GM23248 (cell line): Measurements from ENCODE around the gene IL24. TPM values are rescaled to one million over a fixed set of nuclear protein-coding genes. Genes with fewer than 3 reads are reported as not detected.

Experiments used
- DNase-seq: peaks from one replicate; pipeline ENCODE4 v3.0.0-alpha.2; 2015
- H2AFZ ChIP-seq: fragments of 200-600 bp; sonication (generic); 2 replicates; pipeline ENCODE4 v1.6.1; 2016; ENCODE audit warnings: antibody characterized with exemption
- H3F3A ChIP-seq: fragments of 200-600 bp; sonication (generic); 2 replicates; pipeline ENCODE4 v1.6.1; 2016; ENCODE audit warnings: mild to moderate bottlenecking, antibody characterized with exemption, mixed run types; ENCODE audit not compliant: insufficient read depth
- H3K27ac ChIP-seq: fragments of 200-600 bp; sonication (generic); 2 replicates; pipeline ENCODE4 v1.5.1; 2016; ENCODE audit warnings: mild to moderate bottlenecking
- H3K27me3 ChIP-seq: fragments of 200-600 bp; sonication (generic); replicated peaks from 2 replicates; pipeline ENCODE4 v1.6.1; 2016; ENCODE audit warnings: mild to moderate bottlenecking; ENCODE audit not compliant: insufficient read depth
- H3K36me3 ChIP-seq: fragments of 200-600 bp; sonication (generic); 2 replicates; pipeline ENCODE4 v1.6.1; 2016; ENCODE audit warnings: low read depth, mild to moderate bottlenecking
- H3K4me1 ChIP-seq: fragments of 200-600 bp; sonication (generic); 2 replicates; pipeline ENCODE4 v1.6.1; 2016; ENCODE audit warnings: mild to moderate bottlenecking; ENCODE audit not compliant: insufficient read depth
- H3K4me2 ChIP-seq: fragments of 200-600 bp; sonication (generic); one replicate; pipeline ENCODE4 v1.6.1; 2016; ENCODE audit warnings: mild to moderate bottlenecking; ENCODE audit not compliant: unreplicated experiment
- H3K4me3 ChIP-seq: fragments of 200-600 bp; sonication (generic); 2 replicates; pipeline ENCODE4 v1.5.1; 2016; ENCODE audit warnings: mild to moderate bottlenecking
- H3K79me2 ChIP-seq: fragments of 200-600 bp; sonication (generic); 2 replicates; pipeline ENCODE4 v1.6.1; 2016; ENCODE audit warnings: mild to moderate bottlenecking; ENCODE audit not compliant: insufficient read depth
- H3K9ac ChIP-seq: fragments of 200-600 bp; sonication (generic); 2 replicates; pipeline ENCODE4 v1.6.1; 2016; ENCODE audit warnings: mild to moderate bottlenecking
- H3K9me2 ChIP-seq: fragments of 200-600 bp; sonication (generic); 2 replicates; pipeline ENCODE4 v1.6.1; 2016; ENCODE audit warnings: mixed run types, mild to moderate bottlenecking, moderate library complexity; ENCODE audit not compliant: insufficient read depth
- H3K9me3 ChIP-seq: fragments of 200-600 bp; sonication (generic); one replicate; pipeline ENCODE4 v1.6.1; 2017; ENCODE audit warnings: low read depth
- H4K20me1 ChIP-seq: fragments of 200-600 bp; sonication (generic); 2 replicates; pipeline ENCODE4 v1.6.0; 2016; ENCODE audit not compliant: insufficient read depth
- EZH2 ChIP-seq: fragments of 200-600 bp; sonication (generic); IDR thresholded peaks from 2 replicates; pipeline ENCODE4 v1.6.1; 2018; ENCODE audit warnings: antibody characterized with exemption, mild to moderate bottlenecking; ENCODE audit not compliant: insufficient read depth, poor library complexity, severe bottlenecking
- EZH2phosphoT487 ChIP-seq: fragments of 200-600 bp; sonication (generic); IDR thresholded peaks from 2 replicates; pipeline ENCODE4 v1.6.1; 2018; ENCODE audit warnings: antibody characterized with exemption, moderate library complexity, mild to moderate bottlenecking, low read depth; ENCODE audit not compliant: insufficient read depth
- WGBS, 2 experiments: methylation state at CpG; one replicate each; pipeline ENCODE4 v1.1.6; 2015 to 2017; ENCODE audit warnings: low lambda C conversion rate in 2 of 2, low coverage in 1 of 2; ENCODE audit errors: missing lambda C conversion rate in 2 of 2; 5-methylcytosine and 5-hydroxymethylcytosine counted together
- in situ Hi-C: fragments of 300-500 bp; cut with MboI; formaldehyde crosslinking; loops from 2 replicates; pipeline ENCODE4 v1.15.0; 2020
- polyA plus RNA-seq: library from polyadenylated mRNA; unstranded; fragments of >200 nt; fragmentation: Nextera tagmentation; extraction: Ambion mirVana; gene quantifications from 2 replicates; pipeline ENCODE4 v1.2.1, GENCODE V29; 2016
- total RNA-seq: library from RNA; depleted of rRNA; stranded (reverse); fragments of >200 nt; shearing (Covaris generic); gene quantifications from 2 replicates; pipeline ENCODE4 v1.2.3, GENCODE V29; 2014

Gene IL24
- total and polyA plus RNA-seq, 2 experiments from 2014 or later: 0.49 to 2.4 TPM

DNA sequence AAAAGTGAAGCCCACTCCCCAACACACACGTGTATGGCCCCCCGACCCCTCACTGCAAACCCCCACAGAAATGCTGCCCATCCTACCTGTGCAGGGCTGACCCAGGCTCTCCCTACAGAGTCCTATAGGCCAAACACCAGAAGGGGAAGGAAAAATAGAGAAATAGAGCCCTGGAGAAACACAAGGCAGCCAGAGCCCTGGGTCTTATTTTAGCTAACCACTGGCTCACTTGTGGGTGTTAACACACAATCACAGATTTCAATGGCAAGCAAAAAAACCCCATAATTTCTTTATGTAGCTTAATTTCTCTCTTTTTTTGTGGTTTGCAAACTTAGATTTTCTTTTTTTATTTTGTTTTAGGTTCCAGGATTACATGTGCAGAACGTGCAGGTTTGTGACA is 50.0 kb downstream of the IL24 start:
- no peaks in the 10 kb centered on the region for H3K36me3 ChIP-seq
- peaks cover 33% of the 10 kb centered on the region for H3K27me3 ChIP-seq
- DNase-seq: no peak
- H3K9me2 ChIP-seq: no peaks in the 10 kb centered on the region
- no peaks in the 10 kb centered on the region for H4K20me1 ChIP-seq
- H3K79me2 ChIP-seq: no peaks in the 10 kb centered on the region
- H3K27ac ChIP-seq: no peak overlapping the region
- no peak overlapping the region for H3K9ac ChIP-seq
- no peak for TF ChIP-seq EZH2phosphoT487
- TF ChIP-seq EZH2: no peak
- no peak overlapping the region for H2AFZ ChIP-seq
- no peaks in the 10 kb centered on the region for H3K4me1 ChIP-seq
- no peaks in the 10 kb centered on the region for H3F3A ChIP-seq
- WGBS, 2 experiments: 8 to 11% methylated on average over 3 of the region's 3 CpGs
- H3K4me3 ChIP-seq: no peak overlapping the region
- no peak overlapping the region for H3K4me2 ChIP-seq
- in situ Hi-C loops: no loop called here
- H3K9me3 ChIP-seq: no peaks in the 10 kb centered on the region

GRCh38 chr1:206949208-206949607 is 52.0 kb downstream of the IL24 start:
- H3K4me1 ChIP-seq: no peaks in the 10 kb centered on the region
- WGBS, 2 experiments: 27 to 38% methylated on average over 4 of the region's 4 CpGs
- H3K4me3 ChIP-seq: no peak overlapping the region
- no peaks in the 10 kb centered on the region for H3K9me2 ChIP-seq
- no peaks in the 10 kb centered on the region for H3F3A ChIP-seq
- H4K20me1 ChIP-seq: no peaks in the 10 kb centered on the region
- no peaks in the 10 kb centered on the region for H3K79me2 ChIP-seq
- H3K27ac ChIP-seq: no peak overlapping the region
- peaks cover 17% of the 10 kb centered on the region for H3K27me3 ChIP-seq
- no peaks in the 10 kb centered on the region for H3K36me3 ChIP-seq
- H3K9ac ChIP-seq: no peak overlapping the region
- no peak for DNase-seq
- no peak overlapping the region for H3K4me2 ChIP-seq
- H2AFZ ChIP-seq: no peak overlapping the region
- TF ChIP-seq EZH2phosphoT487 (no peak), EZH2 (no peak)
- in situ Hi-C loops: no loop called here
- H3K9me3 ChIP-seq: no peaks in the 10 kb centered on the region

DNA sequence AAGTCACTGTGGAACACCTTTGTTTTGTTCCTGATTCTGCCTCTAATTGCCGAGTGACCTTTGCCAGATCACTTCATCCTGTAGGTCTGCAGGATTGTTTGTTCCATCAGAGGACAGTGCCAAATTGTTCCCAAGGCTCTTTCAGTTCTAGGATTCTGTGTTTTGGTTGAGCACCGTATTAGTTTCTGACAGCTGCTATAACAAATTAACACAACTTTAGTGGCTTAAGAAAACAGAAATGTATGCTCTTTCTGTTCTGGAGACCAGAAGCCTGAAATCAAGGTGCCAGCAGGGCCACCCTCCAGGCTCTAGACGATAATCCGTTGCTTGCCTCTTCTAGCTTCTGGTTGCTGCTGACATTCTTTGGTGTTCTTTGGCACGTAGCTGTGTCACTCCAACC is 52.4 kb downstream of the IL24 start:
- Histone ChIP-seq H3K9ac (no peak overlapping the region), H3K27me3 (peaks cover 20% of the 10 kb centered on the region), H3K9me2 (no peaks in the 10 kb centered on the region), H4K20me1 (no peaks in the 10 kb centered on the region), H3K36me3 (no peaks in the 10 kb centered on the region), H3K4me1 (no peaks in the 10 kb centered on the region), H3K27ac (no peak overlapping the region), H3K79me2 (no peaks in the 10 kb centered on the region), H3K4me3 (no peak overlapping the region), H3K9me3 (no peaks in the 10 kb centered on the region), H3K4me2 (no peak overlapping the region), H3F3A (no peaks in the 10 kb centered on the region), H2AFZ (no peak overlapping the region)
- TF ChIP-seq EZH2 (no peak), EZH2phosphoT487 (no peak)
- 77% methylated on average over 5 of the region's 5 CpGs for WGBS, 2 experiments
- DNase-seq: no peak
- in situ Hi-C loops: no loop called here

GRCh38 chr1:206951318-206952100 is 54.3 kb downstream of the IL24 start:
- 82 to 85% methylated on average over 4 of the region's 4 CpGs for WGBS, 2 experiments

More at GRCh38 chr1:206951318-206952100, 54.3 kb downstream of the IL24 start:
- H2AFZ ChIP-seq: no peak overlapping the region
- H3K9me3 ChIP-seq: no peaks in the 10 kb centered on the region
- H3K79me2 ChIP-seq: no peaks in the 10 kb centered on the region
- no peak for DNase-seq
- H3F3A ChIP-seq: no peaks in the 10 kb centered on the region
- no peak overlapping the region for H3K4me3 ChIP-seq
- no peak overlapping the region for H3K4me2 ChIP-seq
- in situ Hi-C loops: no loop called here
- H3K27ac ChIP-seq: no peak overlapping the region
- peaks cover 14% of the 10 kb centered on the region for H3K27me3 ChIP-seq
- H3K9me2 ChIP-seq: no peaks in the 10 kb centered on the region
- H3K4me1 ChIP-seq: no peaks in the 10 kb centered on the region
- no peak overlapping the region for H3K9ac ChIP-seq
- TF ChIP-seq EZH2phosphoT487 (no peak), EZH2 (no peak)
- no peaks in the 10 kb centered on the region for H3K36me3 ChIP-seq
- H4K20me1 ChIP-seq: no peaks in the 10 kb centered on the region
